Measurements from ENCODE around the gene CFDP1. TPM values are rescaled to one million over a fixed set of nuclear protein-coding genes. Genes with fewer than 3 reads are reported as not detected.
A peak's percentile ranks its signal among the peaks of the same experiment; 100 is the strongest.

The CFDP1 gene
- total and polyA plus RNA-seq, 11 donors: 17.7 to 60.6 (median 25.3) TPM

- H3K9me3 ChIP-seq: no peaks in the 10 kb centered on the region
- peaks cover 0 to 66% (median 29%) of the 10 kb centered on the region in 12 donors for H3K4me1 ChIP-seq
- H3K36me3 ChIP-seq: no peaks in the 10 kb centered on the region
- intact Hi-C loops (cut with DNase I): no loop called here
- TF ChIP-seq POLR2A (IDR thresholded peaks at IDR 0.05) (no peak), CTCF (IDR thresholded peaks at IDR 0.05) (no peak)
- no peaks in the 10 kb centered on the region for H3K27me3 ChIP-seq
- no peak for ATAC-seq
- WGBS, 4 donors: 89 to 99% (median 96%) methylated on average over 2 of the region's 2 CpGs
- no peak overlapping the region for H3K4me3 ChIP-seq
- DNase-seq: no peak
- H3K27ac ChIP-seq: no peak overlapping the region
Observed at GRCh38 chr16:75458439-75458838, 25.1 kb upstream of the CFDP1 start.

- WGBS, 4 donors: 92 to 95% (median 94%) methylated on average over 4 of the region's 4 CpGs
- TF ChIP-seq CTCF (IDR thresholded peaks at IDR 0.05): no peak
- no peak for TF ChIP-seq POLR2A (IDR thresholded peaks at IDR 0.05)
- intact Hi-C loops (cut with DNase I): no loop called here
- H3K27me3 ChIP-seq: no peaks in the 10 kb centered on the region
- H3K27ac ChIP-seq: no peak overlapping the region
- no peak for ATAC-seq
- no peaks in the 10 kb centered on the region for H3K9me3 ChIP-seq
- H3K4me1 ChIP-seq: peaks cover 0 to 65% (median 30%) of the 10 kb centered on the region in 12 donors
- DNase-seq: no peak
- no peak overlapping the region for H3K4me3 ChIP-seq
- no peaks in the 10 kb centered on the region for H3K36me3 ChIP-seq
Observed at GRCh38 chr16:75458029-75458428, 24.7 kb upstream of the CFDP1 start.

GRCh38 chr16:75457485-75458021, 24.2 kb upstream of the CFDP1 start:
- H3K36me3 ChIP-seq: no peaks in the 10 kb centered on the region
- intact Hi-C loops (cut with DNase I): no loop called here
- TF ChIP-seq POLR2A (IDR thresholded peaks at IDR 0.05) (no peak), CTCF (IDR thresholded peaks at IDR 0.05) (no peak)
- WGBS, 4 donors: 94 to 99% (median 96%) methylated on average over 5 of the region's 5 CpGs
- H3K27me3 ChIP-seq: no peaks in the 10 kb centered on the region
- H3K27ac ChIP-seq: peak overlapping the region in 2 of 12 donors; percentile 28 to 42
- no peaks in the 10 kb centered on the region for H3K9me3 ChIP-seq
- no peak overlapping the region for H3K4me3 ChIP-seq
- H3K4me1 ChIP-seq: peaks cover 0 to 64% (median 28%) of the 10 kb centered on the region in 12 donors
- no peak for ATAC-seq
- DNase-seq: no peak

GRCh38 chr16:75456971-75457370, 23.7 kb upstream of the CFDP1 start:
- H3K9me3 ChIP-seq: no peaks in the 10 kb centered on the region
- peaks cover 0 to 62% (median 28%) of the 10 kb centered on the region in 12 donors for H3K4me1 ChIP-seq
- intact Hi-C loops (cut with DNase I): no loop called here
- peak overlapping the region in 3 of 12 donors; percentile 21 to 42 (median 28) for H3K27ac ChIP-seq
- no peak overlapping the region for H3K4me3 ChIP-seq
- no peak for DNase-seq
- H3K27me3 ChIP-seq: no peaks in the 10 kb centered on the region
- TF ChIP-seq CTCF (IDR thresholded peaks at IDR 0.05) (no peak), POLR2A (IDR thresholded peaks at IDR 0.05) (no peak)
- no peaks in the 10 kb centered on the region for H3K36me3 ChIP-seq
- WGBS, 4 donors: 50 to 92% (median 60%) methylated on average over 1 of the region's 1 CpG
- ATAC-seq: peak in 1 of 4 donors; percentile 40

All from heart left ventricle (tissue), 16 donors.